ENCODE measurements around the gene KLK3. TPM values are rescaled to one million over a fixed set of nuclear protein-coding genes. Genes with fewer than 3 reads are reported as not detected.

KLK3 gene
- total and polyA plus RNA-seq, 2 experiments from 2014 or later: 0.19 TPM; not detected in 1

GRCh38 chr19:50861010-50861409 is 6.3 kb downstream of the KLK3 start (continued):
- TF ChIP-seq ZNF462 (CRISPR knock-in tag; IDR thresholded peaks at IDR 0.05) (no peak), REST (IDR thresholded peaks at IDR 0.05; ENCODE audit: unreplicated experiment) (no peak)

DNA sequence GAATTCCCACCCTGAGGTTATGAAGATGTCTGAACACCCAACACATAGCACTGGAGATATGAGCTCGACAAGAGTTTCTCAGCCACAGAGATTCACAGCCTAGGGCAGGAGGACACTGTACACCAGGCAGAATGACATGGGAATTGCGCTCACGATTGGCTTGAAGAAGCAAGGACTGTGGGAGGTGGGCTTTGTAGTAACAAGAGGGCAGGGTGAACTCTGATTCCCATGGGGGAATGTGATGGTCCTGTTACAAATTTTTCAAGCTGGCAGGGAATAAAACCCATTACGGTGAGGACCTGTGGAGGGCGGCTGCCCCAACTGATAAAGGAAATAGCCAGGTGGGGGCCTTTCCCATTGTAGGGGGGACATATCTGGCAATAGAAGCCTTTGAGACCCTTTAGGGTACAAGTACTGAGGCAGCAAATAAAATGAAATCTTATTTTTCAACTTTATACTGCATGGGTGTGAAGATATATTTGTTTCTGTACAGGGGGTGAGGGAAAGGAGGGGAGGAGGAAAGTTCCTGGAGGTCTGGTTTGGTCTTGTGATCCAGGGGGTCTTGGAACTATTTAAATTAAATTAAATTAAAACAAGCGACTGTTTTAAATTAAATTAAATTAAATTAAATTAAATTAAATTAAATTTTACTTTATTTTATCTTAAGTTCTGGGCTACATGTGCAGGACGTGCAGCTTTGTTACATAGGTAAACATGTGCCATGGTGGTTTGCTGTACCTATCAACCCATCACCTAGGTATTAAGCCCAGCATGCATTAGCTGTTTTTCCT is 7.0 kb downstream of the KLK3 start:
- peaks cover 10% of the 10 kb centered on the region for H3K27me3 Mint-ChIP-seq (ENCODE audit: insufficient read depth, low read depth, poor library complexity)
- Histone ChIP-seq H3K9me2 (ENCODE audit: insufficient read depth) (no peaks in the 10 kb centered on the region), H4K20me1 (replicated peaks; ENCODE audit: insufficient read depth) (no peaks in the 10 kb centered on the region), H3F3A (replicated peaks; ENCODE audit: low read depth) (no peaks in the 10 kb centered on the region), H3K4me1 (ENCODE audit: insufficient read depth) (peaks cover 12% of the 10 kb centered on the region), H3K27me3 (ENCODE audit: insufficient read depth) (no peaks in the 10 kb centered on the region), H3K4me3 (no peak overlapping the region), H3K4me2 (no peak overlapping the region), H3K36me3 (ENCODE audit: insufficient read depth) (no peaks in the 10 kb centered on the region), H3K79me2 (replicated peaks; ENCODE audit: insufficient read depth) (no peaks in the 10 kb centered on the region), H3K27ac (ENCODE audit: low read depth) (no peak overlapping the region), H2AFZ (no peak overlapping the region)
- no peaks in the 10 kb centered on the region; the same call in 2 of the 3 replicates for H3K4me1 Mint-ChIP-seq
- H3K27ac Mint-ChIP-seq: no peak overlapping the region
- ATAC-seq (no peak), DNase-seq (ENCODE audit: low spot score) (no peak)
- H3K9me3 Mint-ChIP-seq: peaks cover 84% of the 10 kb centered on the region
- TF ChIP-seq, protein P1, sequence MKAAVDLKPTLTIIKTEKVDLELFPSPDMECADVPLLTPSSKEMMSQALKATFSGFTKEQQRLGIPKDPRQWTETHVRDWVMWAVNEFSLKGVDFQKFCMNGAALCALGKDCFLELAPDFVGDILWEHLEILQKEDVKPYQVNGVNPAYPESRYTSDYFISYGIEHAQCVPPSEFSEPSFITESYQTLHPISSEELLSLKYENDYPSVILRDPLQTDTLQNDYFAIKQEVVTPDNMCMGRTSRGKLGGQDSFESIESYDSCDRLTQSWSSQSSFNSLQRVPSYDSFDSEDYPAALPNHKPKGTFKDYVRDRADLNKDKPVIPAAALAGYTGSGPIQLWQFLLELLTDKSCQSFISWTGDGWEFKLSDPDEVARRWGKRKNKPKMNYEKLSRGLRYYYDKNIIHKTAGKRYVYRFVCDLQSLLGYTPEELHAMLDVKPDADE (IDR thresholded peaks at IDR 0.05): no peak
- TF ChIP-seq ZNF331 (CRISPR knock-in tag; IDR thresholded peaks at IDR 0.05; ENCODE audit: low read depth): no peak
- peaks cover 20% of the 10 kb centered on the region for H3K36me3 Mint-ChIP-seq (ENCODE audit: low read depth)
- no peak overlapping the region for H3K4me3 Mint-ChIP-seq

Measured in GM23338 (cell line).